Calu3 (cell line): ENCODE data around the gene LARP1B. TPM values are rescaled to one million over a fixed set of nuclear protein-coding genes. Genes with fewer than 3 reads are reported as not detected.
"Not testable (repeated sequence)": the region's sequence is repeated elsewhere in the genome, so short reads cannot be mapped to it uniquely, and the experiment has no call there.

Experiments used
- BruUV-seq: library from RNA; stranded (reverse); fragments of 400-500 nt; replicated peaks from 2 replicates; lab custom pipeline; 2021; lab: Mats Ljungman, UMichigan
- CTCF ChIA-PET: fragments of 300-600 bp; sonication (Branson Sonifier 250); formaldehyde crosslinking; loops from one replicate; lab custom pipeline; 2022; ENCODE audit warnings: antibody characterized with exemption; lab: Charles Lee
- DNase-seq: peaks from one replicate; pipeline ENCODE4 v3.0.0; 2022
- H3K27ac Mint-ChIP-seq: one replicate; pipeline ENCODE4 v1.8.0; 2022; ENCODE audit warnings: mixed read lengths; ENCODE audit not compliant: unreplicated experiment
- H3K27me3 Mint-ChIP-seq: one replicate; pipeline ENCODE4 v1.8.0; 2022; ENCODE audit warnings: mixed read lengths; ENCODE audit not compliant: unreplicated experiment
- H3K36me3 Mint-ChIP-seq: one replicate; pipeline ENCODE4 v1.8.0; 2022; ENCODE audit warnings: mild to moderate bottlenecking, moderate library complexity, mixed read lengths; ENCODE audit not compliant: insufficient read depth, unreplicated experiment
- H3K4me1 Mint-ChIP-seq: one replicate; pipeline ENCODE4 v1.8.0; 2022; ENCODE audit warnings: mild to moderate bottlenecking, low read depth, mixed read lengths; ENCODE audit not compliant: unreplicated experiment
- H3K4me3 Mint-ChIP-seq: one replicate; pipeline ENCODE4 v1.8.0; 2022; ENCODE audit warnings: mild to moderate bottlenecking, low read depth, moderate library complexity, mixed read lengths; ENCODE audit not compliant: unreplicated experiment
- H3K9me3 Mint-ChIP-seq: one replicate; pipeline ENCODE4 v1.8.0; 2022; ENCODE audit warnings: low read depth, mixed read lengths; ENCODE audit not compliant: unreplicated experiment
- intact Hi-C: fragments of 100-400 bp; cut with micrococcal nuclease; formaldehyde crosslinking; loops from one replicate; pipeline ENCODE4 v1.10.0; 2022; ENCODE audit not compliant: unreplicated experiment
- total RNA-seq: library from RNA; stranded (reverse); gene quantifications from 2 replicates; pipeline ENCODE4 v1.2.3, GENCODE V29; 2022
- TF ChIP-seq, protein P1 (sequence below): fragments of 200-600 bp; IDR thresholded peaks from one replicate; pipeline ENCODE4 v1.8.0; 2022; ENCODE audit warnings: antibody characterized with exemption; ENCODE audit not compliant: unreplicated experiment

The LARP1B gene
- total RNA-seq, 1 experiment from 2014 or later = 19.7 TPM

GRCh38 chr4:128068918-128069317 lies 7.8 kb downstream of the LARP1B start:
- Mint-ChIP-seq H3K4me1 (no peaks in the 10 kb centered on the region), H3K27ac (no peak overlapping the region), H3K4me3 (no peak overlapping the region), H3K27me3 (no peaks in the 10 kb centered on the region), H3K9me3 (no peaks in the 10 kb centered on the region), H3K36me3 (peaks cover 5% of the 10 kb centered on the region)
- intact Hi-C loops = loop anchor here (10.0 kb wide), 1 partner anchor 104 kb away; the partner anchor contains the start of genes ABHD18 and MFSD8
- CTCF ChIA-PET = interaction anchor here (0.5 kb wide), 1 partner anchor 726 kb away, joined by 3 read pairs; no protein-coding TSS in a partner anchor
- DNase-seq = no peak
- TF ChIP-seq, protein P1, sequence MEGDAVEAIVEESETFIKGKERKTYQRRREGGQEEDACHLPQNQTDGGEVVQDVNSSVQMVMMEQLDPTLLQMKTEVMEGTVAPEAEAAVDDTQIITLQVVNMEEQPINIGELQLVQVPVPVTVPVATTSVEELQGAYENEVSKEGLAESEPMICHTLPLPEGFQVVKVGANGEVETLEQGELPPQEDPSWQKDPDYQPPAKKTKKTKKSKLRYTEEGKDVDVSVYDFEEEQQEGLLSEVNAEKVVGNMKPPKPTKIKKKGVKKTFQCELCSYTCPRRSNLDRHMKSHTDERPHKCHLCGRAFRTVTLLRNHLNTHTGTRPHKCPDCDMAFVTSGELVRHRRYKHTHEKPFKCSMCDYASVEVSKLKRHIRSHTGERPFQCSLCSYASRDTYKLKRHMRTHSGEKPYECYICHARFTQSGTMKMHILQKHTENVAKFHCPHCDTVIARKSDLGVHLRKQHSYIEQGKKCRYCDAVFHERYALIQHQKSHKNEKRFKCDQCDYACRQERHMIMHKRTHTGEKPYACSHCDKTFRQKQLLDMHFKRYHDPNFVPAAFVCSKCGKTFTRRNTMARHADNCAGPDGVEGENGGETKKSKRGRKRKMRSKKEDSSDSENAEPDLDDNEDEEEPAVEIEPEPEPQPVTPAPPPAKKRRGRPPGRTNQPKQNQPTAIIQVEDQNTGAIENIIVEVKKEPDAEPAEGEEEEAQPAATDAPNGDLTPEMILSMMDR = no peak
- BruUV-seq = no TSS peak

DNA sequence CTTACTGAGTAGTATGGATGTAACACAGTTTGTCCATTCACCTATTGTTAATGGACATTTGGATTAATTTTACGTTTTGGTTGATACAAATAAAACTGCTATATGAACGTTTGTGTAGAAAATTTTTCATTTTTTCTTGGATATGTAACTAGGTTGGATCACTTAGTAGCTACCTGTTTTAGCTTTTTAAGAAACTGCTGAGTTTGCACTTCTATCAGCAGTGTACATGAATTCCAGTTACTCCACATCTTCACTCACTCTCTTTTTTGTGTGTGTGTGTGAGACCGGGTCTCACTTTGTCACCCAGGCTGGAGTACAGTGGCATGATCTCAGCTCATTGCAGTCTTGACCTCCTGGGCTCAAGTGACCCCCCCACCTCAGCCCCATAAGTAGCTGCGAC lies 15.4 kb downstream of the LARP1B start:
- Mint-ChIP-seq H3K36me3 (peaks cover 19% of the 10 kb centered on the region), H3K27ac (no peak overlapping the region), H3K27me3 (no peaks in the 10 kb centered on the region), H3K4me3 (no peak overlapping the region), H3K4me1 (no peaks in the 10 kb centered on the region), H3K9me3 (no peaks in the 10 kb centered on the region)
- CTCF ChIA-PET = no interaction called here
- no peak for DNase-seq
- BruUV-seq = no TSS peak
- TF ChIP-seq, protein P1 = no peak
- intact Hi-C loops = no loop called here

DNA sequence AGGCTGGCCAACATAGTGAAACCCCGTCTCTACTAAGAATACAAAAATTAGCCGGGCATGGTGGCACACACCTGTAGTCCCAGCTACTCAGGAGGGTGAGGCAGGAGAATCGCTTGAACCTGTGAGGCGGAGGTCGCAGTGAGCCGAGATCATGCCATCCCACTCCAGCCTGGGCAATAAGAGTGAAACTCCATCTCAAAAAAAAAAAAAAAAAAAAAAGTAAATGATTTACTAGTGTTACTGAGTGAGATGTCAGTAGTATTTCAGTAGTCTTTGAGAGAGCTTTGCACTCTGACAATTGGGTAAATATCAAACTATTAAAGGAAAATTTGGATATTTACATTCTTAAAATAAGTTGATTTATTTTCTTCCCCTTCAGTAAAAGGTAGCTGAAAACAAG lies 34.2 kb downstream of the LARP1B start:
- H3K4me1 Mint-ChIP-seq, CTCF ChIA-PET, H3K27me3 Mint-ChIP-seq, intact Hi-C loops, BruUV-seq, H3K27ac Mint-ChIP-seq, DNase-seq, H3K9me3 Mint-ChIP-seq, H3K4me3 Mint-ChIP-seq: not testable (repeated sequence)
- peaks cover 19% of the 10 kb centered on the region for H3K36me3 Mint-ChIP-seq

DNA sequence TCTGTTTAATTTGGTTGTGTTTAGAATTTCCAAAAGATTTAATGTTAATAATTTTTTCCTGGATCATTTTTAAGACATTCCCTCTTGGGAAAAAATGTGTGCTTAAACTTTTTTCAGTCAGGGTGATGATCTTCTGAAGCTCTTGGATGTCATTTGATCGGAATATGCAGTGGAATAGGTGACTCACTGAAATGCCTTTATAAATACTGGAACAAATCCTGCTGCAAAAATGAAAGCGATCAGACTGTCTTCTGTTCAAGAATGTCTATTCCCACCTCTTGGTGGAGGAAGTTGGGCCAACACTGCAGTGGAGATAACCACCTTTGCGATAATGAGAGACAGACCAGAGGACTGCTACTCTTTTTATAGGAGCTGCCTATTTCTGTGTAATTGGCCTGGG lies 46.7 kb downstream of the LARP1B start:
- Mint-ChIP-seq H3K27me3 (no peaks in the 10 kb centered on the region), H3K9me3 (no peaks in the 10 kb centered on the region), H3K27ac (no peak overlapping the region), H3K4me3 (no peak overlapping the region), H3K36me3 (no peaks in the 10 kb centered on the region), H3K4me1 (no peaks in the 10 kb centered on the region)
- BruUV-seq = no TSS peak
- intact Hi-C loops = no loop called here
- CTCF ChIA-PET = no interaction called here
- DNase-seq = no peak
- TF ChIP-seq, protein P1 = no peak

DNA sequence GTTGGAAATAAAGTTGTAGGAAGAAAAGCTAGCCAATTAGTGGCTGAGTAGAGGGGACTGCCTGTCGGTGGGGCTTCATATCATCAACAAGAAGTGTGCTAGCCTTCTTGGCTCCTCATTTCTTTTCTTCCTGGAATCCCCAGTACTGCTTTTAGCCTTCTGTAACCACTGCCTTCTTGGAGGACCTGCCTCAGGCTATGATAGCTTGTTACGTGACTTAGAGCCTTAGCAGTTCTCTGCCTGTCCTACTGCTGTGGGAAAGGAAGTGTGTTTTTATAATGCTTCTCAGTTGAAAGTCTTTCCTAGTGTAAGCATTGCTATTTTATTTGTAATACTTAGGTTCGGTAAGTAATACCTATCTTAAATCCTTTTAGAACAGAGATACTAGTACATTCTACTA lies 61.9 kb downstream of the LARP1B start:
- no peaks in the 10 kb centered on the region for H3K27me3 Mint-ChIP-seq
- no TSS peak for BruUV-seq
- H3K9me3 Mint-ChIP-seq = no peaks in the 10 kb centered on the region
- no peaks in the 10 kb centered on the region for H3K4me1 Mint-ChIP-seq
- intact Hi-C loops = no loop called here
- TF ChIP-seq, protein P1 = no peak
- CTCF ChIA-PET = no interaction called here
- H3K4me3 Mint-ChIP-seq = no peak overlapping the region
- H3K27ac Mint-ChIP-seq = no peak overlapping the region
- no peak for DNase-seq
- H3K36me3 Mint-ChIP-seq = peaks cover 12% of the 10 kb centered on the region
